HepG2 (cell line): ENCODE measurements around the gene PDE6C. TPM values are rescaled to one million over a fixed set of nuclear protein-coding genes. Genes with fewer than 3 reads are reported as not detected.

Experiments
- FOSL2 ChIP-seq: sonication (generic); formaldehyde crosslinking; IDR thresholded peaks from 2 replicates; pipeline ENCODE4 v1.4.0; 2020; ENCODE audit warnings: missing genetic modification reagents
- GATAD1 ChIP-seq: IDR thresholded peaks from 2 replicates; pipeline ENCODE4 v1.6.1; 2016; ENCODE audit warnings: missing genetic modification reagents, missing compliant biosample characterization
- HDAC1 ChIP-seq: sonication (generic); formaldehyde crosslinking; IDR thresholded peaks from 2 replicates; pipeline ENCODE4 v1.5.1; 2020; ENCODE audit warnings: mild to moderate bottlenecking, missing genetic modification reagents
- HNF4G ChIP-seq, 2 experiments: sonication (generic) in 1 of 2; formaldehyde crosslinking in 1 of 2; IDR thresholded peaks; 2 replicates each; pipeline versions ENCODE4 v1.4.0 to v1.6.1; 2011 to 2020; ENCODE audit warnings: borderline replicate concordance in 2 of 2, low read depth in 2 of 2, mild to moderate bottlenecking in 2 of 2, low read length in 1 of 2, missing genetic modification reagents in 1 of 2, moderate library complexity in 1 of 2
- MATR3 ChIP-seq: sonication (generic); formaldehyde crosslinking; IDR thresholded peaks from 2 replicates; pipeline ENCODE4 v1.4.0; 2020; ENCODE audit warnings: missing genetic modification reagents
- MTF2 ChIP-seq: sonication (generic); formaldehyde crosslinking; IDR thresholded peaks from 2 replicates; pipeline ENCODE4 v1.5.0; 2020; ENCODE audit warnings: missing genetic modification reagents, borderline replicate concordance
- RNF2 ChIP-seq: fragments of 450-650 bp; conservative IDR thresholded peaks from 2 replicates; pipeline ENCODE4 v1.6.1; 2016; ENCODE audit warnings: low read depth
- SP1 ChIP-seq, 2 experiments: fragments of 450-650 bp in 1 of 2; sonication (generic) in 1 of 2; formaldehyde crosslinking in 1 of 2; IDR thresholded peaks; 2 replicates each; pipeline versions ENCODE4 v1.4.0 to v1.6.1; 2016 to 2020; ENCODE audit warnings: missing genetic modification reagents in 1 of 2
- SRF ChIP-seq: IDR thresholded peaks from 2 replicates; pipeline ENCODE4 v1.6.1; 2011; ENCODE audit warnings: mild to moderate bottlenecking, low read depth, low read length, moderate library complexity
- ZNF138 ChIP-seq: sonication (generic); formaldehyde crosslinking; IDR thresholded peaks from 2 replicates; pipeline ENCODE4 v1.5.0; 2020; ENCODE audit warnings: mild to moderate bottlenecking, low read depth, missing genetic modification reagents
- ZNF432 ChIP-seq: sonication (generic); formaldehyde crosslinking; IDR thresholded peaks from 2 replicates; pipeline ENCODE4 v1.5.0; 2020; ENCODE audit warnings: missing genetic modification reagents, mild to moderate bottlenecking, borderline replicate concordance
- ZNF547 ChIP-seq: sonication (generic); formaldehyde crosslinking; IDR thresholded peaks from 2 replicates; pipeline ENCODE4 v1.5.1; 2020; ENCODE audit warnings: mild to moderate bottlenecking, missing genetic modification reagents
- polyA plus RNA-seq, 8 experiments: library from polyadenylated mRNA; depleted of rRNA in 3 of 8; stranded (reverse) in 7 of 8; unstranded in 1 of 8; fragments of >200 nt; fragmentation: Illumina TruSeq in 4 of 8; extraction: Trizol in 4 of 8; gene quantifications; 2 replicates each; pipeline versions ENCODE4 v1.2.1 to v1.2.3, GENCODE V29; 2011 to 2016; ENCODE audit warnings: low read depth in 4 of 8, missing spikeins in 1 of 8, mixed read lengths in 1 of 8; ENCODE audit not compliant: insufficient read depth in 1 of 8
- total RNA-seq, 5 experiments: library from RNA; depleted of rRNA; stranded (reverse); fragments of >200 nt; fragmentation: Illumina TruSeq; extraction: Trizol; gene quantifications; 2 replicates each; pipeline ENCODE4 v1.2.3, GENCODE V29; 2016; ENCODE audit warnings: low read depth in 1 of 5
- TF ChIP-seq, protein P1 (sequence below): sonication (generic); formaldehyde crosslinking; IDR thresholded peaks from 2 replicates; pipeline ENCODE4 v1.8.1; 2023; ENCODE audit warnings: mild to moderate bottlenecking, missing genetic modification reagents
- TF ChIP-seq, protein P2 (sequence below): sonication (generic); formaldehyde crosslinking; conservative IDR thresholded peaks from 2 replicates; pipeline ENCODE4 v1.5.0; 2020; ENCODE audit warnings: missing genetic modification reagents
- TF ChIP-seq, protein P3 (sequence below): sonication (generic); formaldehyde crosslinking; conservative IDR thresholded peaks from 2 replicates; pipeline ENCODE4 v1.8.0; 2022; ENCODE audit warnings: low read depth, missing genetic modification reagents
- TF ChIP-seq, protein P4 (sequence below): IDR thresholded peaks from 2 replicates; pipeline ENCODE4 v1.4.0; 2020; ENCODE audit warnings: mild to moderate bottlenecking, missing genetic modification reagents
- TF ChIP-seq, protein P5 (sequence below): sonication (generic); formaldehyde crosslinking; IDR thresholded peaks from 2 replicates; pipeline ENCODE4 v1.8.1; 2023; ENCODE audit warnings: missing genetic modification reagents, mild to moderate bottlenecking, borderline replicate concordance
- TF ChIP-seq, protein P6 (sequence below): sonication (generic); formaldehyde crosslinking; IDR thresholded peaks from 2 replicates; pipeline ENCODE4 v1.4.0; 2020; ENCODE audit warnings: missing genetic modification reagents

Gene PDE6C
- total and polyA plus RNA-seq, 2 of the 13 experiments (the other 11 are each of a cell fraction or from before 2014, with no cell fraction given) = 0.64 TPM; not detected in 1

DNA sequence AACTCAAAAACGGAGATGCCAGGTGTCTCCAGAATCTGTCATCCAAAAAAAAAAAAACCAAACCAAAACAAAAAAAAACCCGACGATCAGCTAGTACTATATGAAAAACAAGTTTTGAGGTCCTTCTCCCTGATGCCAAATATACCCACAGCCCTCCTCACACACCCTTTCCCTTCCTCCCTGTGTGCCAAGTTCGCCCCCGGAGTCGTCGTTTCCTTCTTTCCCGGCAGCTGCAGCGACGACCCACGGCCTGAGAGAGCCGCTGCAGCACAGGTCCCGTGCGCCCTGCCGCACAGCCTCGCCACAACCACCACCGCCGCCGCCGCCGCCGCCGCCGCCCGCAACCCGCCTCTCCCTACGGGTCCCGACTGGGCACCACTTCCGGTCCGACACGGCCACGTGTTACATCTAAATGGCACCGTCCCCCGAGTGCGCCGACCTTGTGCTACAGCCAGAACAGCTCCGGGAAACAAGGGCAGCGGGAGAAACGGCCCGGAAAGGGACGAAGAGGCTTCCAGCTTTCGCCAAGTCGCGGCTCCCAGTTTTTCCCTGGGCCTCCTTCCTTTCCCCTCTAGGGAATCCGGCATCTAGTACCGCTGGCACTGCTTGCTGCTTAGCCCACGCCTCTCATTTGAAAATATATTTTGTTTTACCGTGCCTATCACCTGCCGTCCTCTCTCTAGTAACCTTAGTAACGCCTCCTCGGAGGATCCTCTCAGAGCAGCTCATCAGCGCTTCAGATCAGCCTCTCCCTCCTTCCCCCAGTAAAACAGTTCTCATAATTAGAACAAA, 90.1 kb downstream of the PDE6C start, which contains the start of gene FRA10AC1 (continued):
- TF ChIP-seq SP1 (IDR thresholded peaks at IDR 0.05) (no peak), SP1 (CRISPR knock-in tag; IDR thresholded peaks at IDR 0.05) (peak; percentile 87), ZNF432 (no peak), MTF2 (CRISPR knock-in tag) (peak; percentile 99), GATAD1 (CRISPR knock-in tag) (peak; percentile 96), RNF2 (peak; percentile 89), ZNF547 (CRISPR knock-in tag) (peak; percentile 77; the same call in 1 of the 2 replicates), HDAC1 (CRISPR knock-in tag) (peak; percentile 98), FOSL2 (CRISPR knock-in tag) (peak; percentile 77), SRF (peak; percentile 76), HNF4G (IDR thresholded peaks at IDR 0.05; ENCODE audit: borderline replicate concordance, low read depth, low read length) (peak; percentile 38; the same call in 1 of the 2 replicates), HNF4G (CRISPR knock-in tag; IDR thresholded peaks at IDR 0.05; ENCODE audit: borderline replicate concordance, low read depth) (peak; percentile 84), MATR3 (CRISPR knock-in tag) (no peak), ZNF138 (CRISPR knock-in tag) (peak; percentile 96)
- TF ChIP-seq, protein P1, sequence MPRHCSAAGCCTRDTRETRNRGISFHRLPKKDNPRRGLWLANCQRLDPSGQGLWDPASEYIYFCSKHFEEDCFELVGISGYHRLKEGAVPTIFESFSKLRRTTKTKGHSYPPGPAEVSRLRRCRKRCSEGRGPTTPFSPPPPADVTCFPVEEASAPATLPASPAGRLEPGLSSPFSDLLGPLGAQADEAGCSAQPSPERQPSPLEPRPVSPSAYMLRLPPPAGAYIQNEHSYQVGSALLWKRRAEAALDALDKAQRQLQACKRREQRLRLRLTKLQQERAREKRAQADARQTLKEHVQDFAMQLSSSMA (CRISPR knock-in tag) = no peak
- TF ChIP-seq, protein P2, sequence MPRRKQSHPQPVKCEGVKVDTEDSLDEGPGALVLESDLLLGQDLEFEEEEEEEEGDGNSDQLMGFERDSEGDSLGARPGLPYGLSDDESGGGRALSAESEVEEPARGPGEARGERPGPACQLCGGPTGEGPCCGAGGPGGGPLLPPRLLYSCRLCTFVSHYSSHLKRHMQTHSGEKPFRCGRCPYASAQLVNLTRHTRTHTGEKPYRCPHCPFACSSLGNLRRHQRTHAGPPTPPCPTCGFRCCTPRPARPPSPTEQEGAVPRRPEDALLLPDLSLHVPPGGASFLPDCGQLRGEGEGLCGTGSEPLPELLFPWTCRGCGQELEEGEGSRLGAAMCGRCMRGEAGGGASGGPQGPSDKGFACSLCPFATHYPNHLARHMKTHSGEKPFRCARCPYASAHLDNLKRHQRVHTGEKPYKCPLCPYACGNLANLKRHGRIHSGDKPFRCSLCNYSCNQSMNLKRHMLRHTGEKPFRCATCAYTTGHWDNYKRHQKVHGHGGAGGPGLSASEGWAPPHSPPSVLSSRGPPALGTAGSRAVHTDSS (CRISPR knock-in tag) = no peak
- TF ChIP-seq, protein P3, sequence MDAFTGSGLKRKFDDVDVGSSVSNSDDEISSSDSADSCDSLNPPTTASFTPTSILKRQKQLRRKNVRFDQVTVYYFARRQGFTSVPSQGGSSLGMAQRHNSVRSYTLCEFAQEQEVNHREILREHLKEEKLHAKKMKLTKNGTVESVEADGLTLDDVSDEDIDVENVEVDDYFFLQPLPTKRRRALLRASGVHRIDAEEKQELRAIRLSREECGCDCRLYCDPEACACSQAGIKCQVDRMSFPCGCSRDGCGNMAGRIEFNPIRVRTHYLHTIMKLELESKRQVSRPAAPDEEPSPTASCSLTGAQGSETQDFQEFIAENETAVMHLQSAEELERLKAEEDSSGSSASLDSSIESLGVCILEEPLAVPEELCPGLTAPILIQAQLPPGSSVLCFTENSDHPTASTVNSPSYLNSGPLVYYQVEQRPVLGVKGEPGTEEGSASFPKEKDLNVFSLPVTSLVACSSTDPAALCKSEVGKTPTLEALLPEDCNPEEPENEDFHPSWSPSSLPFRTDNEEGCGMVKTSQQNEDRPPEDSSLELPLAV (CRISPR knock-in tag) = no peak
- TF ChIP-seq, protein P4, sequence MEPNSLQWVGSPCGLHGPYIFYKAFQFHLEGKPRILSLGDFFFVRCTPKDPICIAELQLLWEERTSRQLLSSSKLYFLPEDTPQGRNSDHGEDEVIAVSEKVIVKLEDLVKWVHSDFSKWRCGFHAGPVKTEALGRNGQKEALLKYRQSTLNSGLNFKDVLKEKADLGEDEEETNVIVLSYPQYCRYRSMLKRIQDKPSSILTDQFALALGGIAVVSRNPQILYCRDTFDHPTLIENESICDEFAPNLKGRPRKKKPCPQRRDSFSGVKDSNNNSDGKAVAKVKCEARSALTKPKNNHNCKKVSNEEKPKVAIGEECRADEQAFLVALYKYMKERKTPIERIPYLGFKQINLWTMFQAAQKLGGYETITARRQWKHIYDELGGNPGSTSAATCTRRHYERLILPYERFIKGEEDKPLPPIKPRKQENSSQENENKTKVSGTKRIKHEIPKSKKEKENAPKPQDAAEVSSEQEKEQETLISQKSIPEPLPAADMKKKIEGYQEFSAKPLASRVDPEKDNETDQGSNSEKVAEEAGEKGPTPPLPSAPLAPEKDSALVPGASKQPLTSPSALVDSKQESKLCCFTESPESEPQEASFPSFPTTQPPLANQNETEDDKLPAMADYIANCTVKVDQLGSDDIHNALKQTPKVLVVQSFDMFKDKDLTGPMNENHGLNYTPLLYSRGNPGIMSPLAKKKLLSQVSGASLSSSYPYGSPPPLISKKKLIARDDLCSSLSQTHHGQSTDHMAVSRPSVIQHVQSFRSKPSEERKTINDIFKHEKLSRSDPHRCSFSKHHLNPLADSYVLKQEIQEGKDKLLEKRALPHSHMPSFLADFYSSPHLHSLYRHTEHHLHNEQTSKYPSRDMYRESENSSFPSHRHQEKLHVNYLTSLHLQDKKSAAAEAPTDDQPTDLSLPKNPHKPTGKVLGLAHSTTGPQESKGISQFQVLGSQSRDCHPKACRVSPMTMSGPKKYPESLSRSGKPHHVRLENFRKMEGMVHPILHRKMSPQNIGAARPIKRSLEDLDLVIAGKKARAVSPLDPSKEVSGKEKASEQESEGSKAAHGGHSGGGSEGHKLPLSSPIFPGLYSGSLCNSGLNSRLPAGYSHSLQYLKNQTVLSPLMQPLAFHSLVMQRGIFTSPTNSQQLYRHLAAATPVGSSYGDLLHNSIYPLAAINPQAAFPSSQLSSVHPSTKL = peak; percentile 80
- TF ChIP-seq, protein P5, sequence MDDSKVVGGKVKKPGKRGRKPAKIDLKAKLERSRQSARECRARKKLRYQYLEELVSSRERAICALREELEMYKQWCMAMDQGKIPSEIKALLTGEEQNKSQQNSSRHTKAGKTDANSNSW (CRISPR knock-in tag) = peak; percentile 64; the same call in 1 of the 2 replicates
- TF ChIP-seq, protein P6, sequence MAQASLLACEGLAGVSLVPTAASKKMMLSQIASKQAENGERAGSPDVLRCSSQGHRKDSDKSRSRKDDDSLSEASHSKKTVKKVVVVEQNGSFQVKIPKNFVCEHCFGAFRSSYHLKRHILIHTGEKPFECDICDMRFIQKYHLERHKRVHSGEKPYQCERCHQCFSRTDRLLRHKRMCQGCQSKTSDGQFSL = peak; percentile 62; the same call in 1 of the 2 replicates
